ENCODE results near the gene ATL1. TPM values are rescaled to one million over a fixed set of nuclear protein-coding genes. Genes with fewer than 3 reads are reported as not detected.

ATL1 gene
- total RNA-seq, 1 donor from 2014 or later = 7.4 TPM

- peaks cover 4% of the 10 kb centered on the region for H3K36me3 Mint-ChIP-seq (ENCODE audit: unreplicated experiment)
- no peak for DNase-seq (ENCODE audit: extremely low spot score, unreplicated experiment)
- TF ChIP-seq, protein P1, sequence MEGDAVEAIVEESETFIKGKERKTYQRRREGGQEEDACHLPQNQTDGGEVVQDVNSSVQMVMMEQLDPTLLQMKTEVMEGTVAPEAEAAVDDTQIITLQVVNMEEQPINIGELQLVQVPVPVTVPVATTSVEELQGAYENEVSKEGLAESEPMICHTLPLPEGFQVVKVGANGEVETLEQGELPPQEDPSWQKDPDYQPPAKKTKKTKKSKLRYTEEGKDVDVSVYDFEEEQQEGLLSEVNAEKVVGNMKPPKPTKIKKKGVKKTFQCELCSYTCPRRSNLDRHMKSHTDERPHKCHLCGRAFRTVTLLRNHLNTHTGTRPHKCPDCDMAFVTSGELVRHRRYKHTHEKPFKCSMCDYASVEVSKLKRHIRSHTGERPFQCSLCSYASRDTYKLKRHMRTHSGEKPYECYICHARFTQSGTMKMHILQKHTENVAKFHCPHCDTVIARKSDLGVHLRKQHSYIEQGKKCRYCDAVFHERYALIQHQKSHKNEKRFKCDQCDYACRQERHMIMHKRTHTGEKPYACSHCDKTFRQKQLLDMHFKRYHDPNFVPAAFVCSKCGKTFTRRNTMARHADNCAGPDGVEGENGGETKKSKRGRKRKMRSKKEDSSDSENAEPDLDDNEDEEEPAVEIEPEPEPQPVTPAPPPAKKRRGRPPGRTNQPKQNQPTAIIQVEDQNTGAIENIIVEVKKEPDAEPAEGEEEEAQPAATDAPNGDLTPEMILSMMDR (IDR thresholded peaks at IDR 0.05) = peak; percentile 80
- no peaks in the 10 kb centered on the region for H3K9me3 Mint-ChIP-seq (ENCODE audit: unreplicated experiment)
- peaks cover 3% of the 10 kb centered on the region for H3K4me1 Mint-ChIP-seq (ENCODE audit: unreplicated experiment)
- H3K4me3 Mint-ChIP-seq (ENCODE audit: unreplicated experiment) = no peak overlapping the region
- H3K27me3 Mint-ChIP-seq (ENCODE audit: unreplicated experiment) = no peaks in the 10 kb centered on the region
- H3K27ac Mint-ChIP-seq (ENCODE audit: unreplicated experiment) = no peak overlapping the region
These were observed 39.9 kb downstream of the ATL1 start for GRCh38 chr14:50599700-50600444.

DNA sequence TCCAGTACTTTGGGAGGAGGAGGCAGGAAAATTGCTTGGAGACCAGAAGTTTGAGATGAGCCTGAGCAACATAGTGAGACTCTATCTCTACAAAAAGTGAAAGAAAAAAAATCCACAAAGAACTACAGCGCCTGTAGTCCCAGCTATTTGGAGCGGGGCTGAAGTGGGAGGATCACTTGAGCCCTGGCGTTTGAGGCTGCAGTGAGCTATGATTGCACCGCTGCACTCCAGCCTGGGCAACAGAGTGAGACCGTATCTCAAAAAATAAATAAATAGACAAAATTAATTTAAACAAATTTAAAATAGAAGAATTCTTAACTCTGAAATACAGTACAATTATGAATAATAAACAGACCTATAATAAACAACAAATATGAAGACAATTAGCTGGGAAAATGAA, 40.9 kb downstream of the ATL1 start:
- Mint-ChIP-seq H3K27ac (ENCODE audit: unreplicated experiment) (no peak overlapping the region), H3K4me1 (ENCODE audit: unreplicated experiment) (peaks cover 8% of the 10 kb centered on the region), H3K9me3 (ENCODE audit: unreplicated experiment) (no peaks in the 10 kb centered on the region), H3K27me3 (ENCODE audit: unreplicated experiment) (no peaks in the 10 kb centered on the region), H3K4me3 (ENCODE audit: unreplicated experiment) (no peak overlapping the region), H3K36me3 (ENCODE audit: unreplicated experiment) (peaks cover 4% of the 10 kb centered on the region)
- no peak for DNase-seq (ENCODE audit: extremely low spot score, unreplicated experiment)
- TF ChIP-seq, protein P1 (IDR thresholded peaks at IDR 0.05) = no peak

DNA sequence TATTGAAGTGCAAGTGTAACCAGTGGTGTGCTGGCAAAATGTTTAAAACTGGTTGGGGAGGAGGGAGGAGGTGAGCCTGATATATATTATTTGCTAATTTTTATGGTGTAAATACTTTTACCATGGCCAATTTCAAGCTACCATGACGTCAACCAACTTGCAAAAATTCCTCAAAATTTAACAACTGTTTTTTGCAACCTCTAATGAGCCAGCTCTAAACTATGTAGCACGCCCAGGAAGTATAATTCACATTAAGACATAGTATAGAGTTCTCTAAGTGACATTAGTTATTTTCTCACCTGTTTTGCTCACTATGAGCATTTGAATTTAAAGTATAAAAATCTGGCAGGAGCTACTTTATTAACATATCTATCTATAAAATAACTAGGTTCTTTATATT, 41.4 kb downstream of the ATL1 start:
- no peak overlapping the region for H3K27ac Mint-ChIP-seq (ENCODE audit: unreplicated experiment)
- peaks cover 12% of the 10 kb centered on the region for H3K4me1 Mint-ChIP-seq (ENCODE audit: unreplicated experiment)
- TF ChIP-seq, protein P1 (IDR thresholded peaks at IDR 0.05) = no peak
- H3K36me3 Mint-ChIP-seq (ENCODE audit: unreplicated experiment) = peaks cover 4% of the 10 kb centered on the region
- no peaks in the 10 kb centered on the region for H3K9me3 Mint-ChIP-seq (ENCODE audit: unreplicated experiment)
- DNase-seq (ENCODE audit: extremely low spot score, unreplicated experiment) = no peak
- H3K4me3 Mint-ChIP-seq (ENCODE audit: unreplicated experiment) = no peak overlapping the region
- H3K27me3 Mint-ChIP-seq (ENCODE audit: unreplicated experiment) = no peaks in the 10 kb centered on the region

- DNase-seq (ENCODE audit: extremely low spot score, unreplicated experiment) = no peak
- H3K4me1 Mint-ChIP-seq (ENCODE audit: unreplicated experiment) = peaks cover 14% of the 10 kb centered on the region
- peaks cover 4% of the 10 kb centered on the region for H3K36me3 Mint-ChIP-seq (ENCODE audit: unreplicated experiment)
- no peaks in the 10 kb centered on the region for H3K27me3 Mint-ChIP-seq (ENCODE audit: unreplicated experiment)
- no peaks in the 10 kb centered on the region for H3K9me3 Mint-ChIP-seq (ENCODE audit: unreplicated experiment)
- H3K4me3 Mint-ChIP-seq (ENCODE audit: unreplicated experiment) = no peak overlapping the region
- no peak overlapping the region for H3K27ac Mint-ChIP-seq (ENCODE audit: unreplicated experiment)
- TF ChIP-seq, protein P1 (IDR thresholded peaks at IDR 0.05) = no peak
These were observed 42.1 kb downstream of the ATL1 start for GRCh38 chr14:50602035-50602434.

GRCh38 chr14:50603565-50603964, 43.6 kb downstream of the ATL1 start:
- no peak for DNase-seq (ENCODE audit: extremely low spot score, unreplicated experiment)
- Mint-ChIP-seq H3K9me3 (ENCODE audit: unreplicated experiment) (no peaks in the 10 kb centered on the region), H3K36me3 (ENCODE audit: unreplicated experiment) (peaks cover 5% of the 10 kb centered on the region), H3K4me3 (ENCODE audit: unreplicated experiment) (no peak overlapping the region), H3K27me3 (ENCODE audit: unreplicated experiment) (no peaks in the 10 kb centered on the region), H3K4me1 (ENCODE audit: unreplicated experiment) (peaks cover 14% of the 10 kb centered on the region), H3K27ac (ENCODE audit: unreplicated experiment) (no peak overlapping the region)
- TF ChIP-seq, protein P1 (IDR thresholded peaks at IDR 0.05) = no peak
